Upper lobe of left lung (tissue), 4 donors: ENCODE data around the gene SLC25A39.

Experiments
- EP300 ChIP-seq, 4 donors: sonication (generic); formaldehyde crosslinking; IDR thresholded peaks; one replicate each; pipeline ENCODE4 v1.5.1; 2017; ENCODE audit warnings: antibody characterized with exemption in 4 of 4, control low read depth in 2 of 4
- POLR2A ChIP-seq, 4 donors: fragments of 450-650 bp; IDR thresholded peaks; one replicate each; pipeline ENCODE4 v1.5.1; 2016 to 2017; ENCODE audit warnings: antibody characterized with exemption in 4 of 4, mild to moderate bottlenecking in 2 of 4
- TF ChIP-seq, protein P1 (sequence below), 6 experiments: fragments of 450-650 bp in 4 of 6; fragments of 200-600 bp in 2 of 6; sonication (generic) in 2 of 6; IDR thresholded peaks; one replicate each; pipeline ENCODE4 v1.5.1; 2016 to 2019; ENCODE audit warnings: antibody characterized with exemption in 6 of 6

DNA sequence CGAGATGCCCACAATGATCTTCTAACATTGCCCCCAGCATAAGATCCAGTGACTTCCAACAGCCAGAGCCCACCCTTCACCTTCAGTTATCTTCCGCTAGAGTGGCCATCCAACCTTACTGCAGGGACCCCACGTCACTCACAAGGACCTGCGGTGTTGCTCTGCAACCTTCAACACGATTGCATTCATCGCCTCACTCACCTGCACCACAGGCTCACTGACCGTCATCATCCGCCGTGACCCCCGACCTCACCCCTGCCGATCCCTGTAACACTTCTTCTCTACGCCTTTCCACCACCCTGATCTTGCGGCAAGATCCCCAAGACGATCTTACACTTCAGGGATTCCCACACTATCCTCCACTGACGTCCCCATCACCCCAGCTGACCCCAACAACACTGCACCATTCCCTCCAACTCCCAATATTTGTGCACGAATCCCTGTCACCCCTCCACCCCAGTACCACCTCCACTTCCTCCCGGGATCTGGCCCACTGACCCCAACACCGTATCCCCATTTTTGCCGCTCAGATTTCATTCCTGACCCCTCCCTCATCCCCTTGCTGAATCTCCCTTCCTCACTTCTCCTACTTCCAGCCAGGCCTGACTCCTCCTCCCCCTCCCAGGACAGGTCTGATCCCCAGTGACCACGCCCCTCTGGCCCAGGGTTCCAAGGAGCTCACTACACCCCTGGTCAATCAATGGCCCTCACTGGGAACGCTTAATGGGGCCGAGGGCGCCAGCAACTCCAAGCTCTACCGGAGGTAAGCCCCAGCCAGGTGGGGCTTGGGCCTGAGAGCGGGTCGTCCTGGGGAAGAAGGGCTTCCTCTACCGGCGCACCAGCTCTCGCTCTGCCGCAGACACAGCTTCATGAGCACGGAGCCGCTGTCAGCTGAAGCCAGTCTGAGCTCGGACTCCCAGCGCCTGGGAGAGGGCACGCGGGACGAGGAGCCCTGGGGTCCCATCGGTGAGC is 8.6 kb downstream of the SLC25A39 start:
- TF ChIP-seq, protein P1, sequence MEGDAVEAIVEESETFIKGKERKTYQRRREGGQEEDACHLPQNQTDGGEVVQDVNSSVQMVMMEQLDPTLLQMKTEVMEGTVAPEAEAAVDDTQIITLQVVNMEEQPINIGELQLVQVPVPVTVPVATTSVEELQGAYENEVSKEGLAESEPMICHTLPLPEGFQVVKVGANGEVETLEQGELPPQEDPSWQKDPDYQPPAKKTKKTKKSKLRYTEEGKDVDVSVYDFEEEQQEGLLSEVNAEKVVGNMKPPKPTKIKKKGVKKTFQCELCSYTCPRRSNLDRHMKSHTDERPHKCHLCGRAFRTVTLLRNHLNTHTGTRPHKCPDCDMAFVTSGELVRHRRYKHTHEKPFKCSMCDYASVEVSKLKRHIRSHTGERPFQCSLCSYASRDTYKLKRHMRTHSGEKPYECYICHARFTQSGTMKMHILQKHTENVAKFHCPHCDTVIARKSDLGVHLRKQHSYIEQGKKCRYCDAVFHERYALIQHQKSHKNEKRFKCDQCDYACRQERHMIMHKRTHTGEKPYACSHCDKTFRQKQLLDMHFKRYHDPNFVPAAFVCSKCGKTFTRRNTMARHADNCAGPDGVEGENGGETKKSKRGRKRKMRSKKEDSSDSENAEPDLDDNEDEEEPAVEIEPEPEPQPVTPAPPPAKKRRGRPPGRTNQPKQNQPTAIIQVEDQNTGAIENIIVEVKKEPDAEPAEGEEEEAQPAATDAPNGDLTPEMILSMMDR (IDR thresholded peaks at IDR 0.05) = no peak
- no peak for TF ChIP-seq POLR2A (IDR thresholded peaks at IDR 0.05)
- no peak for TF ChIP-seq EP300 (IDR thresholded peaks at IDR 0.05)
